Trophoblast cell (in vitro differentiated cells and primary cell): ENCODE measurements around the gene ZNF684.
A peak's percentile ranks its signal among the peaks of the same experiment; 100 is the strongest.

Source experiments
- DNase-seq, 2 donors: peaks; one replicate each; pipeline ENCODE4 v3.0.0-alpha.2; 2016
- H2AFZ ChIP-seq: 2 replicates; pipeline ENCODE4 v1.6.1; 2013; ENCODE audit warnings: low read length, moderate library complexity, mild to moderate bottlenecking; ENCODE audit not compliant: insufficient read depth, poor library complexity
- H2AK5ac ChIP-seq: 2 replicates; pipeline ENCODE4 v1.6.1; 2013; ENCODE audit warnings: mild to moderate bottlenecking, low read length
- H2BK120ac ChIP-seq: 2 replicates; pipeline ENCODE4 v1.6.1; 2013; ENCODE audit warnings: low read length, mild to moderate bottlenecking, moderate library complexity; ENCODE audit not compliant: insufficient read depth, poor library complexity
- H2BK12ac ChIP-seq: 2 replicates; pipeline ENCODE4 v1.6.1; 2013; ENCODE audit warnings: mild to moderate bottlenecking, low read length, moderate library complexity
- H2BK5ac ChIP-seq: 2 replicates; pipeline ENCODE4 v1.6.1; 2013; ENCODE audit warnings: low read length, low read depth, moderate library complexity, mild to moderate bottlenecking; ENCODE audit not compliant: poor library complexity
- H3K14ac ChIP-seq: 2 replicates; pipeline ENCODE4 v1.6.1; 2013; ENCODE audit warnings: mild to moderate bottlenecking, low read length
- H3K18ac ChIP-seq: 2 replicates; pipeline ENCODE4 v1.6.1; 2013; ENCODE audit warnings: mild to moderate bottlenecking, low read length
- H3K23ac ChIP-seq: 2 replicates; pipeline ENCODE4 v1.6.1; 2013; ENCODE audit warnings: low read length
- H3K27ac ChIP-seq: 2 replicates; pipeline ENCODE4 v1.5.1; 2013; ENCODE audit warnings: low read depth, mild to moderate bottlenecking, inconsistent platforms, low read length, moderate library complexity
- H3K27me3 ChIP-seq: 2 replicates; pipeline ENCODE4 v1.6.1; 2013; ENCODE audit warnings: inconsistent platforms, mild to moderate bottlenecking, low read length, moderate library complexity; ENCODE audit not compliant: insufficient read depth
- H3K36me3 ChIP-seq, 2 experiments: 1 replicate in 1 of 2; 2 replicates in 1 of 2; pipeline ENCODE4 v1.6.1; 2013; ENCODE audit warnings: low read length in 2 of 2, mild to moderate bottlenecking in 2 of 2, moderate library complexity in 1 of 2; ENCODE audit not compliant: insufficient read depth in 2 of 2, control insufficient read depth in 1 of 2
- H3K4ac ChIP-seq: 2 replicates; pipeline ENCODE4 v1.6.1; 2013; ENCODE audit warnings: low read depth, mild to moderate bottlenecking, low read length, moderate library complexity
- H3K4me1 ChIP-seq, 2 experiments: 1 replicate in 1 of 2; 2 replicates in 1 of 2; pipeline ENCODE4 v1.6.1; 2013; ENCODE audit warnings: low read length in 2 of 2, mild to moderate bottlenecking in 2 of 2, moderate library complexity in 1 of 2; ENCODE audit not compliant: insufficient read depth in 2 of 2, control insufficient read depth in 1 of 2
- H3K4me2 ChIP-seq: 2 replicates; pipeline ENCODE4 v1.6.1; 2013; ENCODE audit warnings: inconsistent platforms, mild to moderate bottlenecking, low read length, moderate library complexity
- H3K4me3 ChIP-seq: 2 replicates; pipeline ENCODE4 v1.5.1; 2013; ENCODE audit warnings: mild to moderate bottlenecking, low read depth, low read length, inconsistent platforms
- H3K79me1 ChIP-seq: one replicate; pipeline ENCODE4 v1.6.1; 2013; ENCODE audit warnings: low read length
- H3K79me2 ChIP-seq: 2 replicates; pipeline ENCODE4 v1.6.1; 2013; ENCODE audit warnings: low read length, mild to moderate bottlenecking; ENCODE audit not compliant: control insufficient read depth, insufficient read depth, poor library complexity
- H3K9ac ChIP-seq: 2 replicates; pipeline ENCODE4 v1.6.1; 2013; ENCODE audit warnings: mild to moderate bottlenecking, low read length
- H3K9me3 ChIP-seq: 2 replicates; pipeline ENCODE4 v1.6.1; 2013; ENCODE audit warnings: low read depth, mild to moderate bottlenecking, control low read depth, inconsistent platforms, low read length; ENCODE audit not compliant: insufficient read depth
- H4K12ac ChIP-seq: 2 replicates; pipeline ENCODE4 v1.6.1; 2013; ENCODE audit warnings: low read depth, mild to moderate bottlenecking, low read length, moderate library complexity
- H4K8ac ChIP-seq: 2 replicates; pipeline ENCODE4 v1.6.1; 2013; ENCODE audit warnings: low read depth, mild to moderate bottlenecking, low read length, moderate library complexity
- H4K91ac ChIP-seq: one replicate; pipeline ENCODE4 v1.6.1; 2013; ENCODE audit warnings: low read depth, mild to moderate bottlenecking, low read length, moderate library complexity
- WGBS: extraction: QIAGEN DNeasy Blood & Tissue Kit; methylation state at CpG from one replicate; pipeline ENCODE4 v1.1.7; 2013; ENCODE audit warnings: missing lambda C conversion rate; ENCODE audit not compliant: insufficient read length, insufficient coverage; ENCODE audit errors: extremely low coverage; 5-methylcytosine and 5-hydroxymethylcytosine counted together

The ZNF684 gene

GRCh38 chr1:40532844-40533424 lies 1.5 kb downstream of the ZNF684 start:
- Histone ChIP-seq H3K9me3 (no peaks in the 10 kb centered on the region), H2BK12ac (no peak overlapping the region), H3K27me3 (no peaks in the 10 kb centered on the region), H2AFZ (no peak overlapping the region), H4K8ac (no peak overlapping the region), H4K91ac (no peak overlapping the region), H3K79me2 (peaks cover 2% of the 10 kb centered on the region), H3K18ac (no peak overlapping the region), H4K12ac (no peak overlapping the region), H3K14ac (no peak overlapping the region), H2BK5ac (no peak overlapping the region), H3K4me3 (no peak overlapping the region), H2BK120ac (no peak overlapping the region), H3K36me3 (no peaks in the 10 kb centered on the region), H3K4me2 (no peak overlapping the region), H3K4me1 (no peaks in the 10 kb centered on the region), H3K23ac (no peak overlapping the region), H3K27ac (no peak overlapping the region), H3K9ac (no peak overlapping the region), H2AK5ac (no peak overlapping the region), H3K79me1 (peaks cover 5% of the 10 kb centered on the region), H3K4ac (no peak overlapping the region)
- peak; percentile 11 to 64 for DNase-seq

DNA sequence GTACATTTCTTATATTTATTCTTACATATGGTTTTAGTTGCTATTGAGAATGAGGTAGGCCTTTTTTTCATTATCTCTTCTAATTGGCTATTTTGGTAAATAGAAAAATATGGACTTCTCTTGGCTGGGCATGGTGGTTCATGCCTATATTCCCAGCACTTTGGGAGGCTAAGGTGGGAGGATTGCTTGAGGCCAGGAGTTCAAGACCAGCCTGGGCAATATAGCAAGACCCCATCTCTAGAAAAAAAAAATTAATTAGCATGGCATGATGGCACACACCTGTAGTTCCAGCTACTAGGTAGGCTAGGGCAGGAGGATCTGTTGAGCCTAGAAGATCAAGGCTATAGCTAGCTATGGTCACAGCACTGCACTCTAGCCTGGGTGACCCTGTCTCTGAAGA lies 3.2 kb downstream of the ZNF684 start:
- Histone ChIP-seq H3K36me3 (no peaks in the 10 kb centered on the region), H3K14ac (no peak overlapping the region), H3K4me1 (no peaks in the 10 kb centered on the region), H2BK12ac (no peak overlapping the region), H3K27me3 (no peaks in the 10 kb centered on the region), H2AFZ (no peak overlapping the region), H3K4ac (no peak overlapping the region), H3K79me1 (peaks cover 5% of the 10 kb centered on the region), H3K9ac (no peak overlapping the region), H4K12ac (no peak overlapping the region), H3K79me2 (peaks cover 2% of the 10 kb centered on the region), H3K27ac (no peak overlapping the region), H3K9me3 (no peaks in the 10 kb centered on the region), H2BK5ac (no peak overlapping the region), H4K91ac (no peak overlapping the region), H3K23ac (no peak overlapping the region), H3K4me3 (no peak overlapping the region), H3K4me2 (no peak overlapping the region), H2AK5ac (no peak overlapping the region), H4K8ac (no peak overlapping the region), H2BK120ac (no peak overlapping the region), H3K18ac (no peak overlapping the region)
- DNase-seq, result no peak

- no peak overlapping the region for H4K12ac ChIP-seq
- no peak overlapping the region for H2BK5ac ChIP-seq
- no CpG with 5 or more reads among the region's 2 CpGs for WGBS
- no peaks in the 10 kb centered on the region for H3K36me3 ChIP-seq
- H3K4me1 ChIP-seq, result no peaks in the 10 kb centered on the region
- H3K9me3 ChIP-seq, result no peaks in the 10 kb centered on the region
- H3K79me1 ChIP-seq, result peaks cover 5% of the 10 kb centered on the region
- H3K9ac ChIP-seq, result no peak overlapping the region
- no peak overlapping the region for H3K27ac ChIP-seq
- H3K18ac ChIP-seq, result no peak overlapping the region
- no peak overlapping the region for H2AFZ ChIP-seq
- no peak overlapping the region for H2BK12ac ChIP-seq
- no peak overlapping the region for H3K23ac ChIP-seq
- H2AK5ac ChIP-seq, result no peak overlapping the region
- no peak overlapping the region for H3K4ac ChIP-seq
- no peak overlapping the region for H3K4me3 ChIP-seq
- no peak overlapping the region for H2BK120ac ChIP-seq
- H4K91ac ChIP-seq, result no peak overlapping the region
- no peak overlapping the region for H3K4me2 ChIP-seq
- H3K79me2 ChIP-seq, result peaks cover 2% of the 10 kb centered on the region
- H4K8ac ChIP-seq, result no peak overlapping the region
- DNase-seq, result no peak
- H3K27me3 ChIP-seq, result no peaks in the 10 kb centered on the region
- no peak overlapping the region for H3K14ac ChIP-seq
Measured at GRCh38 chr1:40535732-40536131, 4.3 kb downstream of the ZNF684 start.

DNA sequence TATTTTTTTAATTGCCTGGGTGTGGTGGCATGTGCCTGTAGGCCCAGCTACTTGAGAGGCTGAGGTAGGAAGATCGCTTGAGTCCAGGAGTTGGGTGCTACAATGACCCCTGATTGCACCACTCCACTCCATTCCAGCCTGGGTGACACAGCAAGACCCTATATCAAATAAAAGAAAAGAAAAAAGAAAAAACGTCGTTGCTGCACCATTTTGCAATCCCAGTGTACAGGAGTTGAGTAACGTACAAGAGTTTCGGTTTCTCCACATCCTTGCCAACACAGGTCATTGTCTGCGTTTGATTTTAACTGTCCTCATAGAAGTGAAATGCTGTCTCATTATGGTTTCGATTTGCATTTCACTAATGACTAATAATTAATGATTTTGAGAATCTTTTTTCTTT lies 7.9 kb downstream of the ZNF684 start:
- Histone ChIP-seq H3K79me1 (no peaks in the 10 kb centered on the region), H4K12ac (no peak overlapping the region), H3K9ac (no peak overlapping the region), H3K4me2 (no peak overlapping the region), H2AFZ (no peak overlapping the region), H2AK5ac (no peak overlapping the region), H3K36me3 (peaks cover 2 to 3% of the 10 kb centered on the region in 2 experiments), H4K8ac (no peak overlapping the region), H3K18ac (no peak overlapping the region), H3K27me3 (no peaks in the 10 kb centered on the region), H3K4me1 (no peaks in the 10 kb centered on the region), H2BK120ac (no peak overlapping the region), H3K79me2 (no peaks in the 10 kb centered on the region), H3K4me3 (no peak overlapping the region), H3K14ac (no peak overlapping the region), H3K27ac (no peak overlapping the region), H3K4ac (no peak overlapping the region), H2BK12ac (no peak overlapping the region), H4K91ac (no peak overlapping the region), H3K9me3 (no peaks in the 10 kb centered on the region), H2BK5ac (no peak overlapping the region), H3K23ac (no peak overlapping the region)
- DNase-seq, result no peak
- no CpG with 5 or more reads among the region's 7 CpGs for WGBS
